CD8-positive, alpha-beta memory T cell (primary cell): ENCODE measurements around the gene CCDC85A. TPM values are rescaled to one million over a fixed set of nuclear protein-coding genes. Genes with fewer than 3 reads are reported as not detected.

Experiments
- CTCF ChIA-PET: fragments of 350-600 bp; sonication (Branson Sonifier 250); formaldehyde crosslinking; loops from one replicate; lab custom pipeline; 2021; ENCODE audit warnings: antibody characterized with exemption; lab: Charles Lee
- POLR2A ChIA-PET: fragments of 350-600 bp; sonication (Branson Sonifier 250); formaldehyde crosslinking; loops from one replicate; lab custom pipeline; 2021; ENCODE audit warnings: antibody characterized with exemption; lab: Charles Lee
- DNase-seq, 5 donors: peaks; one replicate each; pipeline versions ENCODE4 v3.0.0 to v3.0.0-alpha.2; 2020 to 2022; ENCODE audit warnings: mixed read lengths in 1 of 5
- H3K27ac ChIP-seq: one replicate; pipeline ENCODE4 v1.7.0; 2013; ENCODE audit warnings: low read depth, mild to moderate bottlenecking, low read length, moderate library complexity
- H3K27me3 ChIP-seq: 2 replicates; pipeline ENCODE4 v1.7.0; 2013; ENCODE audit warnings: low read length, mild to moderate bottlenecking; ENCODE audit not compliant: insufficient read depth, poor library complexity, severe bottlenecking
- H3K36me3 ChIP-seq: 2 replicates; pipeline ENCODE4 v1.7.0; 2013; ENCODE audit warnings: mild to moderate bottlenecking, low read length, moderate library complexity; ENCODE audit not compliant: insufficient read depth
- H3K4me1 ChIP-seq: 2 replicates; pipeline ENCODE4 v1.7.0; 2013; ENCODE audit warnings: mild to moderate bottlenecking, low read length, moderate library complexity; ENCODE audit not compliant: insufficient read depth
- H3K4me3 ChIP-seq: 2 replicates; pipeline ENCODE4 v1.7.0; 2013; ENCODE audit warnings: mild to moderate bottlenecking, low read length
- H3K9me3 ChIP-seq: 2 replicates; pipeline ENCODE4 v1.7.0; 2013; ENCODE audit warnings: mild to moderate bottlenecking, low read length
- H3K27ac Mint-ChIP-seq, 8 donors: one replicate each; pipeline ENCODE4 v1.8.0; 2020 to 2021; ENCODE audit warnings: mixed read lengths in 8 of 8, mild to moderate bottlenecking in 6 of 8, inconsistent platforms in 3 of 8, moderate library complexity in 3 of 8
- H3K27me3 Mint-ChIP-seq, 2 donors: one replicate each; pipeline ENCODE4 v1.8.0; 2020 to 2021; ENCODE audit warnings: mixed read lengths in 2 of 2, mild to moderate bottlenecking in 1 of 2, moderate library complexity in 1 of 2
- H3K36me3 Mint-ChIP-seq, 3 donors: one replicate each; pipeline ENCODE4 v1.8.0; 2020 to 2021; ENCODE audit warnings: mixed read lengths in 3 of 3, inconsistent platforms in 1 of 3, mild to moderate bottlenecking in 1 of 3
- H3K4me1 Mint-ChIP-seq, 3 donors: one replicate each; pipeline ENCODE4 v1.8.0; 2020 to 2021; ENCODE audit warnings: mixed read lengths in 3 of 3, inconsistent platforms in 1 of 3, mild to moderate bottlenecking in 1 of 3
- H3K4me3 Mint-ChIP-seq, 7 donors: one replicate each; pipeline ENCODE4 v1.8.0; 2020 to 2021; ENCODE audit warnings: mixed read lengths in 7 of 7, mild to moderate bottlenecking in 6 of 7, moderate library complexity in 4 of 7, inconsistent platforms in 2 of 7
- H3K9me3 Mint-ChIP-seq, 5 donors: one replicate each; pipeline ENCODE4 v1.8.0; 2020 to 2022; ENCODE audit warnings: mixed read lengths in 5 of 5, mild to moderate bottlenecking in 3 of 5, moderate library complexity in 2 of 5, inconsistent platforms in 1 of 5
- polyA plus RNA-seq: library from polyadenylated mRNA; unstranded; fragments of 300-500 nt; fragmentation: Illumina TruSeq; gene quantifications from one replicate; pipeline ENCODE4 v1.2.3, GENCODE V29; 2021
- total RNA-seq, 2 experiments: library from RNA; stranded (reverse); gene quantifications; one replicate each; pipeline ENCODE4 v1.2.3, GENCODE V29; 2021

The CCDC85A gene
- total and polyA plus RNA-seq, 3 experiments from 2014 or later: not detected

- no peak for DNase-seq
- Histone ChIP-seq H3K36me3 (no peaks in the 10 kb centered on the region), H3K4me1 (no peaks in the 10 kb centered on the region), H3K9me3 (no peaks in the 10 kb centered on the region), H3K4me3 (no peak overlapping the region), H3K27ac (no peak overlapping the region), H3K27me3 (no peaks in the 10 kb centered on the region)
- peaks cover 0 to 5% (median 3%) of the 10 kb centered on the region in 5 donors for H3K9me3 Mint-ChIP-seq
- CTCF ChIA-PET: no interaction called here
- H3K36me3 Mint-ChIP-seq: no peaks in the 10 kb centered on the region
- H3K4me1 Mint-ChIP-seq: no peaks in the 10 kb centered on the region
- H3K4me3 Mint-ChIP-seq: no peak overlapping the region
- POLR2A ChIA-PET: no interaction called here
- H3K27ac Mint-ChIP-seq: no peak overlapping the region
- peaks cover 0 to 3% of the 10 kb centered on the region in 2 donors for H3K27me3 Mint-ChIP-seq
Measured at GRCh38 chr2:56167616-56168562, 15.9 kb upstream of the CCDC85A start.

DNA sequence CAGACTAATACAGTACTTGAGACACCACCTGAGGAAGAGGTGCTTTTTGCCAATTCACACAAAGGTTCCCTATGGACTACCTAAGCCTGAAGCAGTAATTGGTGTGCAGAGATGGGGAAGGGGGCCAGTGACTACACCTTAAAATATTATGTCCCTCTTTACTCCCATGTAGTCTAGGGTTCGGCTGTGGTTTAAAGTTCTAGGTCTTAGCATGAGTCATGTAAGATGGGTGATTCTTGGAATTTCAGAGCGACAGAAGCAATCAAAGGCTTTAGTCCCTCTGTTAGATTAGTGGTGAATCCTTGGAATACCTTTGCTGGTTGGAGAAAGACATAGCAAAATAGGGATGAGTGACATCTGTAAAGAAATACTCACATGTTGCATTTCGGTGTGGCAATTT, 14.3 kb upstream of the CCDC85A start:
- Mint-ChIP-seq H3K27me3 (peaks cover 0 to 3% of the 10 kb centered on the region in 2 donors), H3K36me3 (no peaks in the 10 kb centered on the region), H3K4me1 (no peaks in the 10 kb centered on the region), H3K4me3 (no peak overlapping the region), H3K9me3 (peaks cover 0 to 7% (median 3%) of the 10 kb centered on the region in 5 donors), H3K27ac (no peak overlapping the region)
- H3K27me3 ChIP-seq: no peaks in the 10 kb centered on the region
- H3K36me3 ChIP-seq: no peaks in the 10 kb centered on the region
- no peaks in the 10 kb centered on the region for H3K9me3 ChIP-seq
- ChIA-PET POLR2A (no interaction called here), CTCF (no interaction called here)
- no peak overlapping the region for H3K4me3 ChIP-seq
- no peaks in the 10 kb centered on the region for H3K4me1 ChIP-seq
- no peak for DNase-seq
- H3K27ac ChIP-seq: no peak overlapping the region

DNA sequence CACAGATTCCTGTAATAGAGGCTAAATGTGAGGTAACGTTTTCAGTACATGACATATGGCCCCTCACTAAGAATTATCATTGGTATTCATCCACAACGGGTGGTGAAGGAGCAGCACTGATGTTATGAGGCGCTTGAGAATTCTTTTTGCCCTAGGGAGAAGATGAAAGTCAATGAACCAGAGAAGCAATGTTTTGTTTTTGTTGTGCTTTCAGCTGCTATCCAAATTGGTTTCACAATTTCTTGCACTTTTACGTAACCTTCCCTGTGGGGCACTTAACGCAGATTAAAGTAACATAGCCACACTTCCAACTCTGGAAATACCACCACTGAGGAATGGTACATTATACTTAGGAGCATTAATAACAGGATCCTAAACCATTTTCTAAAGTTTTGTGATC, 13.3 kb upstream of the CCDC85A start:
- Histone ChIP-seq H3K27me3 (no peaks in the 10 kb centered on the region), H3K36me3 (no peaks in the 10 kb centered on the region), H3K4me3 (no peak overlapping the region), H3K27ac (no peak overlapping the region), H3K4me1 (no peaks in the 10 kb centered on the region), H3K9me3 (no peaks in the 10 kb centered on the region)
- Mint-ChIP-seq H3K27me3 (peaks cover 0 to 3% of the 10 kb centered on the region in 2 donors), H3K27ac (no peak overlapping the region), H3K4me1 (no peaks in the 10 kb centered on the region), H3K4me3 (no peak overlapping the region), H3K36me3 (no peaks in the 10 kb centered on the region), H3K9me3 (peaks cover 0 to 9% (median 3%) of the 10 kb centered on the region in 5 donors)
- DNase-seq: no peak
- ChIA-PET CTCF (no interaction called here), POLR2A (no interaction called here)

DNA sequence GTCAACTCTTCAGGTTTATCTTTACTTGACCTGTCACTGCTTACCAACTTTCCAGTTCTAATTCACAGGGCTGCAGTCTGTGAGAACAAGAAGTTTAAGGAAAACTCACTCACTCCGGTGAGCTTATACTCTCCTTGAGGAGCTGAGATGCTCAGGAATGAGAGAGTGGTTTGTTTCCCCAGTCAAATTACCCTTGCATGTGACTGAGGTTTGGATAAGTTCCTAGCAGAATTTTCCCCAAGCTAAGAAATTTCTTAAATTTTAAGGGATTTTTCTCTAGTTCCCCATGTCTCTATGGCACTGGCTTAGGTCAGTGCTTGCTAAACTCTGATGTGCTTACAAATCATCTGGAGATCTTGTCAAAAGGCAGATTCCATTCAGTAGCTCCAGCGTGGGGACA, 12.8 kb upstream of the CCDC85A start:
- Histone ChIP-seq H3K4me1 (no peaks in the 10 kb centered on the region), H3K9me3 (no peaks in the 10 kb centered on the region), H3K27me3 (no peaks in the 10 kb centered on the region), H3K4me3 (no peak overlapping the region), H3K27ac (no peak overlapping the region), H3K36me3 (no peaks in the 10 kb centered on the region)
- Mint-ChIP-seq H3K9me3 (peaks cover 0 to 9% (median 3%) of the 10 kb centered on the region in 5 donors), H3K27me3 (peaks cover 0 to 3% of the 10 kb centered on the region in 2 donors), H3K36me3 (no peaks in the 10 kb centered on the region), H3K4me3 (no peak overlapping the region), H3K27ac (no peak overlapping the region), H3K4me1 (no peaks in the 10 kb centered on the region)
- POLR2A ChIA-PET: no interaction called here
- DNase-seq: no peak
- CTCF ChIA-PET: no interaction called here

- DNase-seq: no peak
- ChIA-PET CTCF (no interaction called here), POLR2A (no interaction called here)
- Histone ChIP-seq H3K27me3 (no peaks in the 10 kb centered on the region), H3K36me3 (no peaks in the 10 kb centered on the region), H3K27ac (no peak overlapping the region), H3K4me3 (no peak overlapping the region), H3K4me1 (no peaks in the 10 kb centered on the region), H3K9me3 (no peaks in the 10 kb centered on the region)
- Mint-ChIP-seq H3K36me3 (no peaks in the 10 kb centered on the region), H3K4me1 (no peaks in the 10 kb centered on the region), H3K27me3 (peaks cover 7 to 13% of the 10 kb centered on the region in 2 donors), H3K4me3 (no peak overlapping the region), H3K27ac (no peak overlapping the region), H3K9me3 (peaks cover 0 to 13% (median 3%) of the 10 kb centered on the region in 5 donors)
Measured at GRCh38 chr2:56175779-56176178, 8.0 kb upstream of the CCDC85A start.

GRCh38 chr2:56177420-56178220, 6.2 kb upstream of the CCDC85A start:
- Mint-ChIP-seq H3K27ac (no peak overlapping the region), H3K4me3 (no peak overlapping the region), H3K4me1 (peaks cover 0 to under 1% (median 0%) of the 10 kb centered on the region in 3 donors), H3K27me3 (peaks cover 18 to 27% of the 10 kb centered on the region in 2 donors), H3K36me3 (no peaks in the 10 kb centered on the region), H3K9me3 (peaks cover 0 to 13% (median 7%) of the 10 kb centered on the region in 5 donors)
- Histone ChIP-seq H3K9me3 (no peaks in the 10 kb centered on the region), H3K36me3 (no peaks in the 10 kb centered on the region), H3K4me1 (no peaks in the 10 kb centered on the region), H3K27me3 (peaks cover 6% of the 10 kb centered on the region), H3K4me3 (no peak overlapping the region), H3K27ac (no peak overlapping the region)
- ChIA-PET POLR2A (no interaction called here), CTCF (no interaction called here)
- no peak for DNase-seq

- DNase-seq: no peak
- ChIA-PET POLR2A (no interaction called here), CTCF (no interaction called here)
- Histone ChIP-seq H3K36me3 (no peaks in the 10 kb centered on the region), H3K4me1 (no peaks in the 10 kb centered on the region), H3K4me3 (no peak overlapping the region), H3K9me3 (no peaks in the 10 kb centered on the region), H3K27me3 (peaks cover 6% of the 10 kb centered on the region), H3K27ac (no peak overlapping the region)
- Mint-ChIP-seq H3K27ac (no peak overlapping the region), H3K4me3 (no peak overlapping the region), H3K4me1 (peaks cover 2 to 5% (median 3%) of the 10 kb centered on the region in 3 donors), H3K36me3 (no peaks in the 10 kb centered on the region), H3K27me3 (peaks cover 22 to 37% of the 10 kb centered on the region in 2 donors), H3K9me3 (peaks cover 0 to 12% (median 7%) of the 10 kb centered on the region in 5 donors)
Measured at GRCh38 chr2:56179931-56180330, 3.9 kb upstream of the CCDC85A start.

GRCh38 chr2:56182420-56182819, 1.4 kb upstream of the CCDC85A start:
- Mint-ChIP-seq H3K36me3 (peaks cover 0 to 2% (median 0%) of the 10 kb centered on the region in 3 donors), H3K27ac (no peak overlapping the region), H3K4me3 (no peak overlapping the region), H3K4me1 (peaks cover 2 to 15% (median 14%) of the 10 kb centered on the region in 3 donors), H3K9me3 (peaks cover 0 to 7% (median 5%) of the 10 kb centered on the region in 5 donors), H3K27me3 (peaks cover 40 to 62% of the 10 kb centered on the region in 2 donors)
- H3K27ac ChIP-seq: no peak overlapping the region
- POLR2A ChIA-PET: no interaction called here
- no peak overlapping the region for H3K4me3 ChIP-seq
- H3K4me1 ChIP-seq: no peaks in the 10 kb centered on the region
- H3K27me3 ChIP-seq: peaks cover 13% of the 10 kb centered on the region
- CTCF ChIA-PET: no interaction called here
- DNase-seq: no peak
- H3K9me3 ChIP-seq: no peaks in the 10 kb centered on the region
- H3K36me3 ChIP-seq: no peaks in the 10 kb centered on the region
